Chondrocyte (in vitro differentiated cells): ENCODE results near the gene FRMD1. TPM values are rescaled to one million over a fixed set of nuclear protein-coding genes. Genes with fewer than 3 reads are reported as not detected.
A peak's percentile ranks its signal among the peaks of the same experiment; 100 is the strongest.

Experiments
- DNase-seq: peaks from one replicate; pipeline ENCODE4 v3.0.0; 2021; ENCODE audit warnings: mixed read lengths, low spot score
- H3K27ac Mint-ChIP-seq: one replicate; pipeline ENCODE4 v1.8.0; 2021; ENCODE audit warnings: mild to moderate bottlenecking, moderate library complexity, mixed read lengths; ENCODE audit not compliant: unreplicated experiment
- H3K27me3 Mint-ChIP-seq: 2 replicates; pipeline ENCODE4 v1.8.0; 2021; ENCODE audit warnings: low read depth, mixed read lengths
- H3K36me3 Mint-ChIP-seq: 2 replicates; pipeline ENCODE4 v1.8.0; 2021; ENCODE audit warnings: low read depth, mixed read lengths
- H3K4me1 Mint-ChIP-seq: 2 replicates; pipeline ENCODE4 v1.8.0; 2021; ENCODE audit warnings: low read depth, mild to moderate bottlenecking, mixed read lengths
- H3K4me3 Mint-ChIP-seq: one replicate; pipeline ENCODE4 v1.8.0; 2021; ENCODE audit warnings: mild to moderate bottlenecking, moderate library complexity, mixed read lengths; ENCODE audit not compliant: unreplicated experiment
- H3K9me3 Mint-ChIP-seq: 2 replicates; pipeline ENCODE4 v1.8.0; 2021; ENCODE audit warnings: low read depth, mixed read lengths
- total RNA-seq: library from RNA; stranded (reverse); gene quantifications from 3 replicates; pipeline ENCODE4 v1.2.1, GENCODE V29; 2021
- TF ChIP-seq, protein P1 (sequence below): fragments of 200-600 bp; sonication (generic); IDR thresholded peaks from 2 replicates; pipeline ENCODE4 v1.5.0; 2021; ENCODE audit warnings: antibody characterized with exemption, mild to moderate bottlenecking, moderate library complexity

Gene FRMD1
- total RNA-seq, 1 donor from 2014 or later = 0.20 TPM

DNA sequence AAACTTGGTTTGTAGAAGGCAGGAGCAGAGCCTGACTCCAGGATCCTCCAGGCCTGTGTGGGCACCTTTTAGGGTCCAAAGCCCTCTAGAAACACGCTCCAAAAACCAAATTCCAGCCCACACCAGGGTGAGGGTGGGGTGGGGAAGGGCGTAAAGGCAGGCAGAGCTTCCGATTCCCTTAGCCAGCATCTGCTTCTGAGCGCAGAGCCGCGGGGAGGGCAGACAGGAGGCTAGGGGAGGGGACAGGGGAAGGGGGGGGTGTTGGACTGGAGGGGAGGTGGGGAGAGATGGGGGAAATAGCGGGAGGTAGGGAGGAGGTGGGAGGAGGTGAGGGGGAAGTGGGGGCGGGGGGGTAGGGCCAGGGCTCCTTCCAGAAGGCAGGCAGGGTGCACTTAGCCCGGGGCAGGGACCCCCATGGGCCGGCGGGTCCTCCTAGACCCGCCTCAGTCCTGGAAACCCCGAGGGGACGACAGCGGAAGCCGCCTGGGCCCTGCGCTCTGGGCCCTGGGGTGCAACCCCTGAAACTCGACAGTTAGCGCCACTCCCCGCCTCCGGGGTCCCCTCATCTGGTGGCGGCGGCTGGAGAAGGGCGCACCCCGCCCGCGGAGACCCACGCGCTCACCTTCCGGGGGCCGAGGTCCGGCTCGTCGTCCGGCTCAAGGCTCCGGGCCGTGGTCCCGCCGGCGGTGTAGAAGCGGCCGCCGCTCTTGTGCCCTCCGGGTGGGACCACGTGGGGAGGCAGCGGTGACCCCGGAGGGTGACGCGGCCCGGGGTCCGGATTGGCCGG lies 22.0 kb upstream of the FRMD1 start:
- H3K27me3 Mint-ChIP-seq = peaks cover 8% of the 10 kb centered on the region
- TF ChIP-seq, protein P1, sequence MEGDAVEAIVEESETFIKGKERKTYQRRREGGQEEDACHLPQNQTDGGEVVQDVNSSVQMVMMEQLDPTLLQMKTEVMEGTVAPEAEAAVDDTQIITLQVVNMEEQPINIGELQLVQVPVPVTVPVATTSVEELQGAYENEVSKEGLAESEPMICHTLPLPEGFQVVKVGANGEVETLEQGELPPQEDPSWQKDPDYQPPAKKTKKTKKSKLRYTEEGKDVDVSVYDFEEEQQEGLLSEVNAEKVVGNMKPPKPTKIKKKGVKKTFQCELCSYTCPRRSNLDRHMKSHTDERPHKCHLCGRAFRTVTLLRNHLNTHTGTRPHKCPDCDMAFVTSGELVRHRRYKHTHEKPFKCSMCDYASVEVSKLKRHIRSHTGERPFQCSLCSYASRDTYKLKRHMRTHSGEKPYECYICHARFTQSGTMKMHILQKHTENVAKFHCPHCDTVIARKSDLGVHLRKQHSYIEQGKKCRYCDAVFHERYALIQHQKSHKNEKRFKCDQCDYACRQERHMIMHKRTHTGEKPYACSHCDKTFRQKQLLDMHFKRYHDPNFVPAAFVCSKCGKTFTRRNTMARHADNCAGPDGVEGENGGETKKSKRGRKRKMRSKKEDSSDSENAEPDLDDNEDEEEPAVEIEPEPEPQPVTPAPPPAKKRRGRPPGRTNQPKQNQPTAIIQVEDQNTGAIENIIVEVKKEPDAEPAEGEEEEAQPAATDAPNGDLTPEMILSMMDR = no peak
- H3K9me3 Mint-ChIP-seq = no peaks in the 10 kb centered on the region
- no peak overlapping the region for H3K4me3 Mint-ChIP-seq
- H3K4me1 Mint-ChIP-seq = peaks cover 7% of the 10 kb centered on the region
- no peak overlapping the region for H3K27ac Mint-ChIP-seq
- peak; percentile 67 for DNase-seq
- no peaks in the 10 kb centered on the region for H3K36me3 Mint-ChIP-seq

DNA sequence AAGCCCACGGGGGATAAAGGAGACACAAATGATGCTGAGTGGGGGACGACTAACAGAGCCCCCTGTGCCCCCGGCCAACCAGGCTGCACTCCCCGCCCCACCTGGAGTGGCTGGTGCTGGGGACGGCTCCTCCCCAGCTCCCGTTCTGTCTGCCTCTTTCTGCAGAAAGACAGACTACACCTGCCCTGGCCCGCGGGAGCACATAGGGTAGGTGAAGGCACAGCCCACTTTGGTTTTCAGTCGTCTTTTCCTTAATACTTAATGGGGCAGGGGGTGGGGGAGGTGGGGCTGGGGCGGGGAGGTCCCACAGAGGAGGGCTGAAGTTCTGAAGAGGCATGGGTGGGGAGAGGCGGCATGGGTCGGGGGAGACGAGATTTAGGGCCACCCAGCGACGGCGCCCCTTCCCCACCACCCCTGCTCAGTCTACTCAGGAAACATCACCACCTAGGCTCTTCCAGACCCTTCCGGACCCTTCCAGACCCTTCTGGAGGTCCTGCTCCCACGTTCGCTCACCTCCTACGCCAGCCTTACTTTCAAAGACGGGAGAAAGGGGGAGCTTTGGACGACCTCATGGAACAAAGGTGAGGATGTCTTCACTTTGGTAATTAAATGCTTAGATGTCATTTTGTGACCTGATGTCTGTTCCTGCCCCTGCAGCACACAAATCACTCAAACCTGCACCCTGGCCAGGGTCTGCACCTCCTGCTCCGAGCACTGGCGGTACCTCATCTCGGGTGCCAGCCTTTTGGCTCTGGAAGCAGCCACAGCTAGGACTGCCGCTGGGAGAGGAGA lies 21.2 kb upstream of the FRMD1 start:
- TF ChIP-seq, protein P1 = no peak
- DNase-seq = peak; percentile 59
- peaks cover 8% of the 10 kb centered on the region for H3K27me3 Mint-ChIP-seq
- no peak overlapping the region for H3K4me3 Mint-ChIP-seq
- no peak overlapping the region for H3K27ac Mint-ChIP-seq
- H3K36me3 Mint-ChIP-seq = no peaks in the 10 kb centered on the region
- H3K9me3 Mint-ChIP-seq = no peaks in the 10 kb centered on the region
- peaks cover 5% of the 10 kb centered on the region for H3K4me1 Mint-ChIP-seq

DNA sequence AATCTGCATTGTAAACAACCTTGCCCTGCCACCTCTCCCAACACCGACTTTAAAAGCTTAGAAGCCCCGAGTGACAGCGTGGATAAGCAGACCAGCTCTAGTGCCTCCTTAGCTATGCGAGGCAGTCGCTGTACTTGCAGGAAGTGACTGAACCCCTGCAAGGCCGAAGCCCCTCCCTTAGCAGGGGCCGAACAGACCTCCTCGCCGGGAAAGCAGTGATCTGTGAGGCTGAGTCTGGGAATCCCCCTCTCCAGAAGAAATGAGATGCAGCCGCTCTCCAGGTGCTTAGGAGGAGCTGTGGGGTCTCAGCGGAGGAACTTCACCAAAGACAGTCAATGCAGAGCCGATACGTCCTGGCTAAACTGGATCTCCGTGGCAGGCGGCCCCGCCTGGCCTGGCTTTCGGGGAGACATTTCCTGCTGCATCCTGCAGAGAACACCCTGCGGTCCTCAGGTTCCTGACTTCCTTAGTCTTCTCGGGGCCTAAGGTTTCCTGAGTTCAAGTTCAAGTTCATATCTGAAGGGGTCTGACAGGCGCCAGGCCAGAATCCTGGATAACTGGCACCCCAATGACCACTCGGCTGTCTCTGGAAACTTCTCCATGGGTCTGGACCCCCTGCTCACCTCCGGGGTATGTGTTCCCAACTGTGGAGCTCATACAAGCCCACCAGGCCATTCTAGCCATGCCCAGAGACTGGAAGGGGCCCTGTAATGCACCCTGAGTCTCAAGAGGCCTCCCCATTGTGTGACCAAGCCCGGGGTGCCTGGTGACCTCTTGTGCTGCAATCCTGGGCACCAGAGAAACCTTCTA lies 20.4 kb upstream of the FRMD1 start:
- Mint-ChIP-seq H3K4me3 (no peak overlapping the region), H3K4me1 (no peaks in the 10 kb centered on the region), H3K9me3 (no peaks in the 10 kb centered on the region), H3K36me3 (no peaks in the 10 kb centered on the region), H3K27me3 (peaks cover 8% of the 10 kb centered on the region), H3K27ac (no peak overlapping the region)
- TF ChIP-seq, protein P1 = no peak
- DNase-seq = peak; percentile 70

DNA sequence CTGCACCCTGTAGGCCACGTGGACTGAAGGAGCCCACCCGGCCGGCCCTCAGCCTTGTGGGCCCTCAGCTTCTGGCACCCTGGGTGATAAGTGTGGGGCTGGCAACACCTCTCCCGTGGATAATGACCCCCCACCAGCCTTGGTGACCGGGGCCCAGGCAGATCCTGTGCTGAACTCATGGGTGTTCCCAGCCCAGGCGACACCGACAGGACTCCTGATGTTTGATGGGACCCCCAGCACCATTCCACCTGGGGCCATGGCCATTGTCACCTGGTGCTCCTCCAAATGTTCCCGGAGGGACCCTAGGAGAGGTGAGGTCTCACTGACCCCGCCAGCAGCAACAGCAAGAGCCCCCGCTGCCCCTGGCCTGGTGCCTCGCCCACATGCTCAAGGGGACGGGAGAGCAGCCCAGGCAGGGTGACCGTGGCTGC lies 19.4 kb upstream of the FRMD1 start:
- TF ChIP-seq, protein P1 = no peak
- Mint-ChIP-seq H3K36me3 (no peaks in the 10 kb centered on the region), H3K27me3 (peaks cover 8% of the 10 kb centered on the region), H3K4me1 (no peaks in the 10 kb centered on the region), H3K9me3 (no peaks in the 10 kb centered on the region), H3K27ac (no peak overlapping the region), H3K4me3 (no peak overlapping the region)
- DNase-seq = peak; percentile 68
